NCI-H2196 (cell line): ENCODE measurements around the gene LAMB3.

Experiments
- DNase-seq: peaks from one replicate; lab custom pipeline; 2025; ENCODE audit not compliant: unreplicated experiment; lab: John Stamatoyannopoulos, UW

The LAMB3 gene

GRCh38 chr1:209662879-209663327, 10.7 kb upstream of the LAMB3 start:
- DNase-seq = no peak

GRCh38 chr1:209661071-209661470, 8.8 kb upstream of the LAMB3 start:
- DNase-seq = no peak

GRCh38 chr1:209659909-209660308, 7.7 kb upstream of the LAMB3 start:
- DNase-seq = no peak

GRCh38 chr1:209657918-209658317, 5.7 kb upstream of the LAMB3 start:
- no peak for DNase-seq

GRCh38 chr1:209657140-209657879, 5.1 kb upstream of the LAMB3 start:
- DNase-seq = no peak

- no peak for DNase-seq
Observed at GRCh38 chr1:209655411-209656231, 3.4 kb upstream of the LAMB3 start.

GRCh38 chr1:209653915-209654351, 1.7 kb upstream of the LAMB3 start:
- DNase-seq = no peak

- peak; percentile 93 for DNase-seq
Observed at GRCh38 chr1:209652873-209653401, 712 bp upstream of the LAMB3 start.

- DNase-seq = no peak
Observed at GRCh38 chr1:209651138-209651587, 1.1 kb downstream of the LAMB3 start.

GRCh38 chr1:209650454-209650853, 1.8 kb downstream of the LAMB3 start:
- no peak for DNase-seq

GRCh38 chr1:209648931-209649776, 3.1 kb downstream of the LAMB3 start:
- peak; percentile 20 for DNase-seq

GRCh38 chr1:209648346-209648745, 3.9 kb downstream of the LAMB3 start:
- no peak for DNase-seq

GRCh38 chr1:209647156-209647555, 5.1 kb downstream of the LAMB3 start:
- no peak for DNase-seq

- no peak for DNase-seq
Observed at GRCh38 chr1:209646558-209646957, 5.7 kb downstream of the LAMB3 start.

- DNase-seq = no peak
Observed at GRCh38 chr1:209645574-209646452, 6.4 kb downstream of the LAMB3 start.

- DNase-seq = no peak
Observed at GRCh38 chr1:209643285-209644020, 8.8 kb downstream of the LAMB3 start.

- DNase-seq = no peak
Observed at GRCh38 chr1:209642816-209643215, 9.4 kb downstream of the LAMB3 start.

GRCh38 chr1:209641832-209642172, 10.4 kb downstream of the LAMB3 start:
- DNase-seq = no peak

GRCh38 chr1:209635850-209636249, 16.4 kb downstream of the LAMB3 start:
- no peak for DNase-seq
